HG03442 (cell line): Measurements from ENCODE around the gene NANP.
"Not testable (repeated sequence)": the region's sequence is repeated elsewhere in the genome, so short reads cannot be mapped to it uniquely, and the experiment has no call there.

Experiments used
- ATAC-seq: cut with Tn5 transposase; IDR thresholded peaks from one replicate; pipeline ENCODE4 v1.9.1; 2021; ENCODE audit warnings: mild to moderate bottlenecking, moderate library complexity; ENCODE audit not compliant: unreplicated experiment

NANP gene

GRCh38 chr20:25608774-25609173 lies 15.0 kb downstream of the NANP start:
- no peak for ATAC-seq

- no peak for ATAC-seq
These were observed 17.6 kb downstream of the NANP start for GRCh38 chr20:25606094-25606695.

GRCh38 chr20:25605148-25605547 lies 18.7 kb downstream of the NANP start:
- no peak for ATAC-seq

- no peak for ATAC-seq
These were observed 19.2 kb downstream of the NANP start for GRCh38 chr20:25604611-25605010.

- not testable (repeated sequence) for ATAC-seq
These were observed 20.9 kb downstream of the NANP start for GRCh38 chr20:25602914-25603309.

- ATAC-seq = not testable (repeated sequence)
These were observed 21.5 kb downstream of the NANP start for GRCh38 chr20:25602191-25602913.

GRCh38 chr20:25601659-25602058 lies 22.2 kb downstream of the NANP start:
- no peak for ATAC-seq

- ATAC-seq = no peak
These were observed 23.2 kb downstream of the NANP start for GRCh38 chr20:25600632-25601031.

- ATAC-seq = no peak
These were observed 31.5 kb downstream of the NANP start for GRCh38 chr20:25592135-25592852.

- ATAC-seq = not testable (repeated sequence)
These were observed 33.0 kb downstream of the NANP start for GRCh38 chr20:25590778-25591177.

GRCh38 chr20:25588491-25588890 lies 35.3 kb downstream of the NANP start:
- no peak for ATAC-seq

GRCh38 chr20:25587536-25587935 lies 36.3 kb downstream of the NANP start:
- no peak for ATAC-seq

- ATAC-seq = no peak
These were observed 36.9 kb downstream of the NANP start for GRCh38 chr20:25586877-25587276.

GRCh38 chr20:25584905-25585704 lies 38.7 kb downstream of the NANP start, which contains the start of gene NINL:
TSS of gene NINL (minus strand) at chr20:25585531. CDS start at chr20:25526587, 58,944 bp downstream.
- peak; percentile 53 for ATAC-seq

- not testable (repeated sequence) for ATAC-seq
These were observed 40.2 kb downstream of the NANP start for GRCh38 chr20:25583607-25584006.

GRCh38 chr20:25580711-25581110 lies 43.1 kb downstream of the NANP start:
- no peak for ATAC-seq

GRCh38 chr20:25579081-25579770 lies 44.6 kb downstream of the NANP start:
- no peak for ATAC-seq

GRCh38 chr20:25576783-25577530 lies 46.9 kb downstream of the NANP start:
- no peak for ATAC-seq

GRCh38 chr20:25574411-25574810 lies 49.4 kb downstream of the NANP start:
- ATAC-seq = no peak
